ENCODE measurements around the gene VPS35L.
"Not testable (repeated sequence)": the region's sequence is repeated elsewhere in the genome, so short reads cannot be mapped to it uniquely, and the experiment has no call there.

Gene VPS35L

GRCh38 chr16:19716728-19717127, 161.2 kb downstream of the VPS35L start:
- DNase-seq = not testable (repeated sequence)

- no peak for DNase-seq
Measured at GRCh38 chr16:19717314-19717713, 161.8 kb downstream of the VPS35L start.

DNA sequence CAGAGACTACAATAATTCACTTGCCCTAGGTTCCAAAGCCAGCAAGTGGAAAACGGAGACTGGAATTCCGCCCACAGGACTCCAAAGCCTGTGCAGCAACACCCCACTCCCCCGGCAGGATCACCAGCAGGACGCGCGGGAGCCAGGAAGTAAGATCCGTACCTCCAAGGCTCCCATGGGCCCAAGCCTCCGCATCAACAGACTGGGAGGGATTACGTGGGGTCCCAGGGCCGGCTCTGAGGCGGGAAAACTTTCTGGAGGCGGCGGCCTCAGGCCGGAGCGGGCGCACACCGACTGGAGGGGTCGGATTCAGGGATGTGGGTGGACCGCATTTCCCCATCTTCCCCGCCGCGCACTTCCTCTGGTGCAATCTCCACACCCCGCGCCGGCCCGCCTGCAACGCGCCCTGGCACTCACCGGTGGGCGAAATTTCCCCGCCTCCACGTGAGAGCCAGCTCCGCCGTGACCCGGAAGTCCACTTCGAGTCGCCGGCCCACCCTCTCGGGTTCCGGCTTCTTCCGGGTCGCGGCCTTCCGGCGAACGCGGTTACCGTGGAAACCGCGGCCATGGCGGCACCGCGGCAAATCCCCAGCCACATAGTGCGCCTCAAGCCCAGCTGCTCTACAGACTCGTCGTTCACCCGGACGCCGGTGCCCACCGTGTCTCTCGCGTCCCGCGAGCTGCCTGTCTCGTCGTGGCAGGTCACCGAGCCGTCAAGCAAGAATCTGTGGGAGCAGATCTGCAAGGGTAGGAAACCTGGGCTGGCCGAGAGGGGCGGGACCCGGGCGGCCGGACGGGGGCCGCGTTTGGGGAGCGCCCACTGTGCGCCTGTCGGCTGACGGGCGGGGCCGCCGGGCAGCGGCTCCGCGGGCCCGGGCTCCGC, 162.5 kb downstream of the VPS35L start, which contains the start of the genes IQCK and KNOP1:
TSS of gene IQCK (plus strand) at position 531 of the 883 bp plus-strand sequence. CDS start at position 567, 36 bp downstream.
TSS of gene KNOP1 (minus strand) at position 487 of the 883 bp plus-strand sequence. CDS start 3,192 bp downstream, outside the sequence.
- DNase-seq = peak; percentile 83

GRCh38 chr16:19718624-19718965, 163.1 kb downstream of the VPS35L start:
- DNase-seq = no peak

GRCh38 chr16:19722269-19722952, 166.9 kb downstream of the VPS35L start:
- no peak for DNase-seq

- no peak for DNase-seq
Measured at GRCh38 chr16:19722981-19723380, 167.5 kb downstream of the VPS35L start.

GRCh38 chr16:19728636-19728965, 173.1 kb downstream of the VPS35L start:
- no peak for DNase-seq

GRCh38 chr16:19733551-19733950, 178.0 kb downstream of the VPS35L start:
- DNase-seq = no peak

DNA sequence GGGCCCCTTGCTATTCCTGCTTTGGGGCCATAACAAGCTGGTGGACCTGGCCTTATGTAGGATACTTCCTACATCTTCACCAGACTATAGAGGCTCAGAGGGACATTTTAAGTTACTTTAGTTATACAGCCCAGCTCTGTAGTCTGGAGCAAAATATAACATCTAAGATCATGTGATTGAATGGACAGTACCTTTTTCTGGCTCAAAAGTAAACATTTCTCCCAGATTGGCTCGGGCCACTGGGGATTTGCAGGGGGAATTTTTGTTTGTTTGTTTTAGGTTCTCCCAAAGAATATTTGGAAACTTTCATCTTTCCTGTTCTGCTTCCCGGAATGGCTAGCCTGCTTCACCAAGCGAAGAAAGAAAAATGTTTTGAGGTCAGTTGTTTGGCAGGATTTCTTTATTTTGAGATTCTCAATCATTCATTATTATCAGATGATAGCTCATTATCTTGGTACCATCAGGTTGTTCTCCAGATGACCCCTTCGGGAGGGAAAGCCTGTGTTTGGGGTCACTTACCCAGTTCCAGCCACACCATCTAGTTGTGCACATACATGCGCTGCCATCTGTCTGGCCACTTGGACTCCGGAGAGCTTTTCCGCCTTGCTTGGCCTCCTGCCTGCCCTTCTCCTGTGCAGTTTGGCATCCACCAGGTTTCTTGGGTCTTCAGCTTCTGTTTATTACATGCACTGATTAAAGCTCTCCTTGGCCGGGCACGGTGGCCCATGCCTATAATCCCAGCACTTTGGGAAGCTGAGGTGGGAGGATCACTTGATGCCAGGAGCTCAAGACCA, 179.8 kb downstream of the VPS35L start:
- DNase-seq = no peak

DNA sequence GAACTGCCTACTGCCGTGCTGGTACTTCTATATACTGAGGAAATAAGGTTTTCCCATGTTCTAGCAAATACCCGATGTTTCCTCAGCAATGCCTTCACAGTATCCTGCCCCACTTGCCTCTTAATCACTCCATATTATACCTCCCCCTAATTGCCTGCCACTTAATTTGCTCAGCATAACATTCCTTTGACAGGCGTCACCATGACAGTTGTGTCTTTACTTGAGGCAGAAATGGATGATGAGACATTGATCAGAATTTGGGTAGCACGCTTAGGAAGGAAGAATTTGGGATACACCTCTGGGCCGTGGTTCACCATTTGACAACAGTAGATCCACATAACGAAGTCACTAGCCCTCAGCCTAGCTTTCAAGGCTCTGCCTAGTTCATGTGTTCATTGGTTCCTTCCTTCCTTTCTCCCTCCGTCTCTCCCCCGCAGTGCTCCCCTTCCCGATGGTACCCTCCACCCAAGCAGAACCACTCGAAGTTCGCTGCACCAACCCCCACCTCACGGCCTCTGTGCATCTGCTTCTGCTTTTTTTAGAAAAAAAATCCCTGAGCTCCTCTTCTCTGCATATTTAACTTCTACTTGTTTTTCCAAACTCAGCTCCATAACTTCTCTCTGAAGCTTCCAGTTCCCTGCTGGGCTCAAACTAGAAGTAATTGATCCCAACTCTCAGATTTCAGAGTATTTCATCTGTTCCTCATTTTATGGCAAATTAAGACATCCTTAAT, 182.0 kb downstream of the VPS35L start:
- no peak for DNase-seq

GRCh38 chr16:19741354-19741753, 185.9 kb downstream of the VPS35L start:
- DNase-seq = no peak

DNA sequence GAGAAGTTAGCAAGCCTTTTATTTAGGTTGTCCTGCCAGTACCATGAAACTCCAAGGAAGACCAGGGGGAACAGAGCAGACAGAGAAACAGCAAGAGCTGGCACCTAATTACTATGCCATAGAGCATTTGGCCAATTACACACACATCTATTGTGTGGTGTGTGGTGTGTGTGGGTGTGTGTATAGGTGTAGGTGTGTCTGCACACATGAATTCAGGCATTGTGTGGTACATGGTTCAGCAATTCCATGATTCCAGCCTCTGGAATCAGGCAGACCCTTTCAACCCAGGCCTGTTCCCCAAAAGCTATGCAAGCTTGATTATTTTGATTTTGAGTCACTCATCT, 188.3 kb downstream of the VPS35L start:
- DNase-seq = no peak

- no peak for DNase-seq
Measured at GRCh38 chr16:19744670-19745069, 189.2 kb downstream of the VPS35L start.

- no peak for DNase-seq
Measured at GRCh38 chr16:19745286-19746010, 189.9 kb downstream of the VPS35L start.

DNA sequence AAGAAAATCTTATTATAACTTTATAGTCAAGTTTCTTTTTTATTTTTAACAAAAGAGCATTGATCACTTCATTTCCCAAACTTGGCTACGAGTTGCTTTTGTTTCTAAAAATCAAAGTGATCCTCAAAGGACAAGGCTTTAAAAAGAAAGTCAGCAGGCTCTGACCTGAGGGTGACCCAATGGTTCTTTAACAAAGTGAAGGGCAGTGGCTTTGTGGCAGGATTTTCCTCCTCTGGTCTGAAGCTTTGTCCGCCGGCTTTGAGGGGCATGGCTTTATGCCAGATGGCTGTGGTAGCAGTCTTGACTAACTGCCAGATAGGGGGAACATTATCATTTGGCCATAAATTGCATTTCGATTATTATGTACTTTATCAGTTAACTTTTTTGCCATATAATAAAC, 191.1 kb downstream of the VPS35L start:
- no peak for DNase-seq

DNA sequence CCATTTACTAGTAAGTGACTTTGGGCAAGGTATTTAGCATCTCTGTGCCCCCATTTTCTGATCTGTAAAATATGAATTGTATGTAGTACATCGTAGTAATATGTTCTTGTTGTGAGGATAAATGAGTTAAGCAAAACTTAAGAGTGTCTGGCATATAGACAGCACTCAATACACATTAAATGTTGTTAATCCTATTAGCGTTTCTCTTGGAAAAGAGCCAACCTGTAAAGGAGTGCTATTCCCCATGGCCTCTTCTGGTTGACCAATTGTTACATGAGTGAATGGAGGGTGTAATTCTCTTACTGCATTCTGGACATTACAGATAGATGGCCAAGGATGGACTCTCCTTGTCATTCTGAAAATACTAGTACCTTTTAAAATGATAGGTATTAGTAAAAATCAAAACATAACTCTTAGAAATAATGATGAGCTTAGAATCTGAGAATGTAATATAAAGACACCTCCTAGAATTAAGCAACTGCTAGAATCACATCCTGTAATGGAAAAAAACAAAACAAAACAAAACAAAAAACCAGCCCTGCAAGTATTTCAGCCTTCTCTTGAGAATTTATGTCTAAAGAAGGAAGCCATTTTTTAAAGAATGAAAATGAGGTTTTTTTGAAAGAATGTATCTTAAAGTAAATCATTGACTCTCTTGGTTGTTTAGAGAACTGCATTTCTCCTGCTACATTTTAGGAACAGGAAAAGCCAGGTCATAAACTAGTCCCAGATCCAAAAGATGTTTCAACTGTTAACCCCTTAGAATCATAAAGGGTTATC, 193.1 kb downstream of the VPS35L start:
- DNase-seq = no peak

GRCh38 chr16:19749571-19750080, 194.1 kb downstream of the VPS35L start:
- no peak for DNase-seq
